ENCODE data around the gene ST6GALNAC5. TPM values are rescaled to one million over a fixed set of nuclear protein-coding genes. Genes with fewer than 3 reads are reported as not detected.
"Not testable (repeated sequence)": the region's sequence is repeated elsewhere in the genome, so short reads cannot be mapped to it uniquely, and the experiment has no call there.

The ST6GALNAC5 gene
- total and polyA plus RNA-seq, 5 experiments from 2014 or later: 0.09 TPM; not detected in 4

DNA sequence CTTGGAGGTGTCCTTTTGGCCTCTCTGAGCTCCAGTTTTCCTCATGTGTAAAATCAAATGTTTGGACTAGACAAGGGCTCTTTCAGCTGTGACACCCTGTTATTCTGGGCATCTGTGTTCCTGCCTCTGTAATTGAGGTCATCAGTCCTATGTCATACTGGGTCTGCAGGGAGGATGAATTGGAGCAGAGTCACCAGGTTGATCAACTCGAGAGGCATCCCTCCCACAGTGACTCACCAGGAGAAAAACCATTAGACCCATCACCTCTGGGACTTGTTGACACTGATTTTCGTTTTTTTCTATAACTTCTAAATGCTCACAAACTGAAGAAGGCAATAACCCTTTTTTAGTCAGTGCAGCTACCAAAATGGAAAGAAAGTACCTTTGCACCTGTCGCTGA, 82.2 kb downstream of the ST6GALNAC5 start:
- Mint-ChIP-seq H3K4me3 (no peak overlapping the region), H3K27ac (no peak overlapping the region), H3K36me3 (no peaks in the 10 kb centered on the region), H3K9me3 (no peaks in the 10 kb centered on the region), H3K27me3 (no peaks in the 10 kb centered on the region), H3K4me1 (no peaks in the 10 kb centered on the region)
- POLR2A ChIA-PET: no interaction called here
- ATAC-seq (no peak), DNase-seq (no peak)

DNA sequence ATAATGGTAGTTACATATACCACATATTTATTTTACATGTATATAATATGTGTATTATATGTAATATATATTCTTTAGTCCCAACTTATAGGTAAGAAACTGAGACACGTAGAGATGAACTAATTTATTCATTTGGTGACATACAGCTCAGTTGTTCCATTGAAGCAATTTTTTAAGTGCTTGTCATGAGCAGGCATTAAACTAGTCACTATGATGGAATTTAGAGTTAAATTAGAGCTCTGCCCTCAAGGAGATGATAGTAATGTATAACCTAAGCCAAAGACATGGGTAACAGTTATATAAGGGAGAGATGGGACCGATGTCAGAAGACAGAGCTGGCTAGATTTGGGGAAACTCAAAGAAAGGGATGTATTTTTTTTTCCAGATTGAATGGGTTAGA, 83.0 kb downstream of the ST6GALNAC5 start:
- DNase-seq: no peak
- no peak for ATAC-seq
- H3K27me3 Mint-ChIP-seq: no peaks in the 10 kb centered on the region

DNA sequence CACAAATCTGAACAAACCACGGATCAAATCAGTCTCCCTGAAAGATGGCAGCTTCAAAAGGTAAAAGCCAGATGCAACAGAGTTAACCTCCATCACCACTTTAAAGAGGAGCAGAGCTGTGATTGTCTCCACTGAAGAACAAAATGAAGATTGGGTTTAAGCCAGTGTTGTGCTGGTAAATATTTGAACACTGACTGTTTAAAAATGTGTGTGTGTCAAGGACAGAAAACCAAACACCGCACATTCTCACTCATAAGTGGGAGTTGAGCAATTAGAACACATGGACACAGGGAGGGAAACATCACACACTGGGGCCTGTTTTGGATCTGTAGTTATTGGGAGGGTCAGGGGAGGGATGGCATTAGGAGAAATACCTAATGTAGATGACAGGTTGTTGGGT, 83.9 kb downstream of the ST6GALNAC5 start:
- Mint-ChIP-seq H3K27ac (no peak overlapping the region), H3K4me1 (no peaks in the 10 kb centered on the region)
- POLR2A ChIA-PET: no interaction called here

More for the DNA sequence above, 83.0 kb downstream of the ST6GALNAC5 start:
- Mint-ChIP-seq H3K36me3 (no peaks in the 10 kb centered on the region), H3K9me3 (no peaks in the 10 kb centered on the region), H3K4me3 (no peak overlapping the region), H3K4me1 (no peaks in the 10 kb centered on the region), H3K27ac (no peak overlapping the region)
- POLR2A ChIA-PET: no interaction called here

DNA sequence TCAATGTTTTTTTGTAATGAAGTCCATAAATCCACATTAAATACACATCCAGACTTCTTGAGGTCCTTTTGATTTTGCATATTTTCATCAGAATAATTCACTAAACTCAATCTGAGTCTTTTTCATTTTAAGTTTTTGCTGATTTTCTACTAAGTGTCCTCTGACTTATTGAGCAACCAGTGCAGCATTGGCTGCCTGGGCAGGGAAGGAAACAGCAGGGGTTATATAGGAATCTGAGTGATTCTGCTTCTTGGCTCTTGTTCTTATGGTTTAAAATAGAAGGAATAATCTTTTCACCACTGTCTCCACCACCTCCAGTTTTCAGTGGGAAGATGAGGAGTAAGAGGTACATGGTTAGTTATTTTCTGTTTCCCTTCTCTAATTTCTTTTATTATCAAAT, 88.4 kb downstream of the ST6GALNAC5 start:
- H3K27ac Mint-ChIP-seq: no peak overlapping the region
- H3K4me1 Mint-ChIP-seq: no peaks in the 10 kb centered on the region
- H3K9me3 Mint-ChIP-seq: no peaks in the 10 kb centered on the region
- no peaks in the 10 kb centered on the region for H3K27me3 Mint-ChIP-seq
- no peak for ATAC-seq
- no peaks in the 10 kb centered on the region for H3K36me3 Mint-ChIP-seq
- no peak for DNase-seq
- no peak overlapping the region for H3K4me3 Mint-ChIP-seq
- POLR2A ChIA-PET: no interaction called here

More for the DNA sequence above, 83.9 kb downstream of the ST6GALNAC5 start:
- no peak overlapping the region for H3K4me3 Mint-ChIP-seq
- no peaks in the 10 kb centered on the region for H3K36me3 Mint-ChIP-seq
- no peaks in the 10 kb centered on the region for H3K9me3 Mint-ChIP-seq
- ATAC-seq (no peak), DNase-seq (no peak)
- H3K27me3 Mint-ChIP-seq: no peaks in the 10 kb centered on the region

DNA sequence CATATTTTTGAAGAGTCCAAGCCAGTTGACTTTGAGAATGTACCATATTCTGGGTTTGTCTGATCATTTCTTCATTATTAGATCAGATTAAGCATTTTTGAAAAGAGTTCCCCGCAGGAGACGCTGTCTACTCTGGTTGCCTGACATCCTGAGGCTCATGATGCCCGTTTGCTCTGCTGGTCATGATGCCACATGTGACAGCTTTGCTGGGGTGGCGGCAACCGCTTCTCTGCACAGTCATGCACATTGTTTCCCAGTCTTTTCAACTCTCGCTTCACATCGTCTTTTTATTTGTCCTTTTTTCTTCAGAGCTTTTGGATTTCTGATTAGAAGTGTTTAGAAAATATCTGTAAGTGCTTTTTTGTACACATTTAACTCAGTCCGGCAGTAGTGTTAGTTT, 90.7 kb downstream of the ST6GALNAC5 start:
- ATAC-seq: no peak
- no peaks in the 10 kb centered on the region for H3K4me1 Mint-ChIP-seq
- H3K36me3 Mint-ChIP-seq: no peaks in the 10 kb centered on the region
- H3K4me3 Mint-ChIP-seq: no peak overlapping the region
- DNase-seq: no peak
- POLR2A ChIA-PET: no interaction called here
- no peak overlapping the region for H3K27ac Mint-ChIP-seq
- H3K27me3 Mint-ChIP-seq: no peaks in the 10 kb centered on the region
- H3K9me3 Mint-ChIP-seq: no peaks in the 10 kb centered on the region

DNA sequence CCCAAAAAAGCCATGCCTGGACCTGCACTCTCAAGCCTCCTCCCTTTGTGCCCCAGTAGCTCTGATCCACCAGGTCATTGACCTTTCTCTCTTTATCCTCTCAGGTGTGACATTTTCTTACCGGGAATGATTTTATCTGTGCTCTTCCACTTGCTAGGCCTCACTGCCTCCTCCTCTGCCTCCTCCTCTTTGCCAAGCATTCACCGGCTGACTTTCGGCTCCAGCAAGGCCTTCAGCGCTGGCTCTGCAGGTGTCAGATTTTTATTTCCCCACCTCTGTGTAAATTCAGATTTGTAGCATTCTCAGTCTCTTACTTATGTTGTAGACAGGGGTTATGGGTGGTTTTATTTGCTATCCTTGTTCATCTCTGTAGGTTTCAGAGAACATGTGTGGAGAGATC, 91.5 kb downstream of the ST6GALNAC5 start:
- Mint-ChIP-seq H3K9me3 (peaks cover 0 to 8% (median 0%) of the 10 kb centered on the region in 9 donors), H3K27me3 (no peaks in the 10 kb centered on the region), H3K27ac (no peak overlapping the region), H3K4me3 (no peak overlapping the region), H3K36me3 (peaks cover 0 to 4% (median 0%) of the 10 kb centered on the region in 3 donors), H3K4me1 (no peaks in the 10 kb centered on the region)
- POLR2A ChIA-PET: no interaction called here
- ATAC-seq (no peak), DNase-seq (no peak)

DNA sequence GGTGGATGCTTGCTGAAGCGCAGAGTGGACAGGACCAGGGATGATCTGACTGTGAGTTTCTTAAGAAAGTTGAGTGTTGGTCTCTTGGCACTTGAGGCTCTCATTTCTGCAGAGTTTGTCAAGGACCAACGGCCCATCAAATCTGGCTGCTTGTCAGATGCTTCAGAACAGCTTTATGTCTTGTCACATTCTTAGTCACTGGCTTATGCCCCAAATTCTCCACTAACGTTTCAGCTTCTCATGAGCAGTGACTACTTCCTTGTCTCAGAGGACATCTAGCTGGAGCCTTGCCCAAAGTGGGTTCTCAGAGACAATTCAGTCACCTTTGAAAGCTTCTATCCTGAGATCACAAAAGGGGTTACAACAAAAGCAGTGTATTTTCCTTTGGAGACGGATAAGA, 92.3 kb downstream of the ST6GALNAC5 start:
- Mint-ChIP-seq H3K36me3 (peaks cover 0 to 4% (median 0%) of the 10 kb centered on the region in 3 donors), H3K4me1 (no peaks in the 10 kb centered on the region), H3K9me3 (peaks cover 0 to 13% (median 0%) of the 10 kb centered on the region in 9 donors), H3K27me3 (no peaks in the 10 kb centered on the region), H3K4me3 (no peak overlapping the region), H3K27ac (no peak overlapping the region)
- ATAC-seq (no peak), DNase-seq (no peak)
- POLR2A ChIA-PET: no interaction called here

DNA sequence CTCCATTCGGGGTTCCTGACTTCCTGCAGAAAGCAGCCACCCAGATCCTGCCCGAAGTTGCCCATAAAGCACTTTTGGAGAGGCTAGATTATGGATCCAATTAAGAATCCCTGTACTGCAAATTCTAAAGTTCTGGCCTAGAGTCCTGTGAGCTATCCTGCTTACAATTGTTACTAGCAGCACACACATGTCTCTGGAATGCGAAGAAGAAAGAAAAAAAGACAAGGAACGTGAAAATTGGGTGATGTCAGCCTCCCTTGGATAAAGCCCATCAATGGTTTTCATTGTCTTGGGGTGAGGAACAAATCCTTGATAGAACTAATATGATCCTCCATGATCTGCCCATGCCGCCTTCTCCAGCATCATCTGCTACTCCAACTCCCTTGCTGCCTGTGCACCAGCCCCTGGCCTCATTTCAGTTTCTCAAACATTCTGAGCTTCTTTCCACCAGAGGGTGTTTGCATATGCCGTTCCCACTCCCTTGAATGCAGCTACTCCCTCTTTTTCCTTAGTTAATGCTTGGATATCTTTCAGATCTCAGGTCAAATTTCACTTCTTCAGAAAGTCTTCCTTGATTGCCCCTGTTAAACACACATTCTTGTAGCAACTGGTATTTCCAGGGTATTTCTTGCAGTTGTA, 94.0 kb downstream of the ST6GALNAC5 start:
- peaks cover 0 to 21% (median 5%) of the 10 kb centered on the region in 9 donors for H3K9me3 Mint-ChIP-seq
- H3K36me3 Mint-ChIP-seq: peaks cover 0 to 4% (median 0%) of the 10 kb centered on the region in 3 donors
- no peaks in the 10 kb centered on the region for H3K4me1 Mint-ChIP-seq
- ATAC-seq (no peak), DNase-seq (no peak)
- no peak overlapping the region for H3K27ac Mint-ChIP-seq
- H3K4me3 Mint-ChIP-seq: no peak overlapping the region
- POLR2A ChIA-PET: no interaction called here
- peaks cover 0 to 1% (median 0%) of the 10 kb centered on the region in 5 donors for H3K27me3 Mint-ChIP-seq

DNA sequence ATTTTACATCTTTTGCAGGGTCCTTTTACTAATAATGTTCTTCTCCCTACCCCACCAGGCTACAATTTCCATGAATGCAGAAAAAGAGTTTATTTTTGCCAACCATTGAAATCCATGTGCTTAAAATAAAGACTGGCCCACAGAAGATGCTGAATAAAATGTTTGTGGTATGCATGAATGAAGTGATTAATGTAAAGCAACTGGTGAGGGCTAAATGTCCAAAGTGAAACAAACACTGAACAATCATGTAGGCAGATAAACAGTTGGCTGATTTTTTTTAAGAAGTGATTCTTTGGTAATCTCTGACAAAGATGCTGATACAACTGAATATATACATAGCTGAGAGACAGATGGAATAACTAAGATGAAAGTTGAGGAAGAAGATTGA, 94.5 kb downstream of the ST6GALNAC5 start:
- H3K9me3 Mint-ChIP-seq: peaks cover 0 to 21% (median 5%) of the 10 kb centered on the region in 9 donors
- H3K27me3 Mint-ChIP-seq: peaks cover 0 to 1% (median 0%) of the 10 kb centered on the region in 5 donors
- POLR2A ChIA-PET: no interaction called here

DNA sequence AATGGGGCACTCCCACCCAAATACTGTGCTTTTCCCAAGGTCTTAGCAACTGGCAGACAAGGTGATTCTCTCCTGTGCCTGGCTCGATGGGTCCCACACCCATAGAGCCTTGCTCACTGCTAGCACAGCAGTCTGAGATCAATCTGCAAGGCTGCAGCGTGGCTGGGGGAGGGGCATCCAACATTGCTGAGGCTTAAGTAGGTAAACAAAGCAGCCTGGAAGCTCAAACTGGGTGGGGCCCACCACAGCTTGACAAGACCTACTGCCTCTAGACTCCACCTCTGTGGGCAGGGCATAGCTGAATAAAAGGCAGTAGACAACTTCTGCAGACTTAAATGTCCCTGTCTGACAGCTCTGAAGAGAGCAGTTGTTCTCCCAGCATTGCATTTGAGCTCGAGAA, 114.0 kb downstream of the ST6GALNAC5 start:
- peaks cover 0 to 37% (median 10%) of the 10 kb centered on the region in 5 donors for H3K27me3 Mint-ChIP-seq
- POLR2A ChIA-PET, DNase-seq, H3K4me1 Mint-ChIP-seq, H3K4me3 Mint-ChIP-seq, ATAC-seq, H3K27ac Mint-ChIP-seq: not testable (repeated sequence)
- H3K9me3 Mint-ChIP-seq: peaks cover 9 to 43% (median 24%) of the 10 kb centered on the region in 9 donors
- peaks cover 0 to 31% (median 6%) of the 10 kb centered on the region in 3 donors for H3K36me3 Mint-ChIP-seq

More for the DNA sequence above, 94.5 kb downstream of the ST6GALNAC5 start:
- DNase-seq (no peak), ATAC-seq (no peak)
- no peak overlapping the region for H3K4me3 Mint-ChIP-seq
- H3K27ac Mint-ChIP-seq: no peak overlapping the region
- no peaks in the 10 kb centered on the region for H3K4me1 Mint-ChIP-seq
- peaks cover 0 to 4% (median 0%) of the 10 kb centered on the region in 3 donors for H3K36me3 Mint-ChIP-seq

DNA sequence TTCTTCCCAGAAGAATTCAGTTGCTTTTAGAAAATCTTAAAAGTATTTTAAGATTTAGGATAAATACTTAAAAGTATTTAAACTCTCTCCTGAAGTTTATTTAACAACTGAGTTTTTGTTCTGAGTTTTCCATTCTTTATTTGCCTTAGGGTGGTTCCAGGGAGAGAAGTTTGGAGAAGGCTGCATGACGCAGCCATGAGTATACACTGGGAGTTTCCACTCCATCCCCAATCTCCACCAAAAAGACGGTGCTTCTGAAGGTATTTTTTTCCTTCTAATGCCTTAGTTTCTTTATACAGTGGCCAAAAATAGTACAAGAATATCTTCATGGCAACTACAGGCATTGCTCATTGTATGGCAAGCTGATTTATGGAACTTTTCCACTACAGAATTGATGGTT, 122.7 kb downstream of the ST6GALNAC5 start:
- Mint-ChIP-seq H3K4me3 (no peak overlapping the region), H3K4me1 (no peaks in the 10 kb centered on the region), H3K27me3 (peaks cover 0 to 10% (median 7%) of the 10 kb centered on the region in 5 donors), H3K27ac (no peak overlapping the region), H3K36me3 (no peaks in the 10 kb centered on the region), H3K9me3 (peaks cover 0 to 19% (median 4%) of the 10 kb centered on the region in 9 donors)
- no peak for ATAC-seq
- no peak for DNase-seq
- POLR2A ChIA-PET: no interaction called here

DNA sequence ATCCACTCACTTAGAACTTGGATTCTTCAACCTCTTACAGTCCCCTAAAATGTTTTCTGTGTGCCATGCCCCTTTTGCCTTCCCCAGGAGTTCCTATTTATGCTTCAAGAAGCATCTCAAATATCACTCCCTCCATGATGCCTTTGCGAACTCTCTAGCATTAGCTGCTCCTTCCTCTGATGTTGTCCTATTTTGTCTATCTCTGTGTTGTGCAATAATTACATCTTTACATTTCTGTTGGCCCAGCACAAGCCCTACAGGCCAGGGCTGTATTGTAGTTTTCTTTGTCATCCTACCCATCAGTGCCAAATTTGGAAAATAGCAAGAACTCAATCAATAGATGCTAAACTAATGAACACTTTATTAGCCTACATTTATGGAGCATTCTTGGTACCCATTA, 125.8 kb downstream of the ST6GALNAC5 start:
- Mint-ChIP-seq H3K4me1 (no peaks in the 10 kb centered on the region), H3K4me3 (no peak overlapping the region), H3K27ac (peak overlapping the region in 1 of 10 donors; percentile 8), H3K9me3 (peaks cover 0 to 11% (median 0%) of the 10 kb centered on the region in 9 donors), H3K27me3 (peaks cover 0 to 10% (median 7%) of the 10 kb centered on the region in 5 donors), H3K36me3 (no peaks in the 10 kb centered on the region)
- DNase-seq (no peak), ATAC-seq (no peak)
- POLR2A ChIA-PET: no interaction called here

DNA sequence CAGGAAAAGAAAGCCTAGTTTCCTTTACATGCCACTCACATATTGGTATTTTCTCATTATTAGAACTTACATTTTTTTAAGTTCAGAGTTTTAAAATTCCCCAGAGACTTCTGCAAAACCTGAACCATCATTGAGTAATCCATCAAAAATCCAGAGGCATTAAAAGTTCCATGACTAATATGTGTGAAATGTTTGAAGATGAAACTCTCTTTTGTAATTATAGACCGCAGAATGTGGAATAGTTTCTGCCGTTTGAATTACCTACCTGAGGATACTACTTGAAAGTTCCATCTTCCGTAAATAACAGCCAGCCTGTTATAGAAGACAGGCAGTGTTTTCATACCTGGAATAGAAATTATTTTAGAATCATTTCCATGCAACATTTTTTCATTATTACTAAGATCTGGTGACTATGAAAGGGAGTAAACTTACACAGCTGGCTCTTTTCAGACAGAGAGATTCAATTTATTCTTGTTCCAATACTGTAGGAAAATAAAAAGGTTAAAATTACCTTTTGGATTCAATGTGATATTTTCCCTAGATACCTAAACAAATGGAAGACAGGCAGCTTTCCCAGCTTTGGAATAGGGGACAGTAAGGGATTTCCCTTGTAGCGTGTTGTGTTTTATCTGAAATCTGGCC, 131.4 kb downstream of the ST6GALNAC5 start:
- no peak for ATAC-seq
- no peaks in the 10 kb centered on the region for H3K27me3 Mint-ChIP-seq

More for the DNA sequence above, 131.4 kb downstream of the ST6GALNAC5 start:
- Mint-ChIP-seq H3K27ac (no peak overlapping the region), H3K36me3 (no peaks in the 10 kb centered on the region), H3K4me1 (no peaks in the 10 kb centered on the region), H3K9me3 (peaks cover 0 to 9% (median 2%) of the 10 kb centered on the region in 9 donors), H3K4me3 (no peak overlapping the region)
- DNase-seq: no peak
- POLR2A ChIA-PET: no interaction called here

Data from naive thymus-derived CD8-positive, alpha-beta T cell (primary cell).